ENCODE measurements around the gene TEX13D. TPM values are rescaled to one million over a fixed set of nuclear protein-coding genes. Genes with fewer than 3 reads are reported as not detected.

Gene TEX13D
- total RNA-seq: not detected

GRCh38 chrX:124332481-124333424 lies at the start of gene TEX13D:
TSS of gene TEX13D (plus strand) at chrX:124332660. CDS start at chrX:124332918, 258 bp downstream.

GRCh38 chrX:124346117-124346876 lies 13.8 kb downstream of the TEX13D start, which contains the start of gene SH2D1A:
TSS of gene SH2D1A (plus strand) at chrX:124346563. CDS start at chrX:124346643, 80 bp downstream.

Other genes with a start within 250 kb of the TEX13D start
- gene SH2D1A, start 13.9 kb downstream of the TEX13D start, total RNA-seq: not detected